Astrocyte (in vitro differentiated cells and primary cell): ENCODE measurements around the gene PLEKHA1. TPM values are rescaled to one million over a fixed set of nuclear protein-coding genes. Genes with fewer than 3 reads are reported as not detected.
A peak's percentile ranks its signal among the peaks of the same experiment; 100 is the strongest.

Experiments used
- DNase-seq: peaks from one replicate; pipeline ENCODE4 v3.0.0-alpha.2; 2010; ENCODE audit warnings: low read depth
- FAIRE-seq: peaks from 2 replicates; lab custom pipeline; 2011; peaks lifted over from hg19 to GRCh38; lab: Jason Lieb, UNC
- H2AFZ ChIP-seq: 2 replicates; pipeline ENCODE4 v1.6.0; 2012; ENCODE audit warnings: low read depth, low read length, inconsistent platforms
- H3K27ac ChIP-seq: 2 replicates; pipeline ENCODE4 v1.5.1; 2011; ENCODE audit warnings: low read depth, low read length, inconsistent platforms
- H3K27me3 ChIP-seq: 2 replicates; pipeline ENCODE4 v1.6.0; 2011; ENCODE audit warnings: low read length, inconsistent platforms; ENCODE audit not compliant: insufficient read depth
- H3K36me3 ChIP-seq: 2 replicates; pipeline ENCODE4 v1.5.1; 2011; ENCODE audit warnings: low read length, inconsistent platforms; ENCODE audit not compliant: insufficient read depth
- H3K4me1 ChIP-seq: 2 replicates; pipeline ENCODE4 v1.5.1; 2011; ENCODE audit warnings: low read length, inconsistent platforms; ENCODE audit not compliant: insufficient read depth
- H3K4me2 ChIP-seq: 2 replicates; pipeline ENCODE4 v1.6.0; 2012; ENCODE audit warnings: low read length, inconsistent platforms
- H3K4me3 ChIP-seq: 2 replicates; pipeline ENCODE4 v1.5.1; 2011; ENCODE audit warnings: low read depth, mild to moderate bottlenecking, low read length, inconsistent platforms; ENCODE audit not compliant: insufficient read depth
- H3K79me2 ChIP-seq: 2 replicates; pipeline ENCODE4 v1.6.0; 2012; ENCODE audit warnings: mild to moderate bottlenecking, low read length, inconsistent platforms; ENCODE audit not compliant: insufficient read depth
- H3K9ac ChIP-seq: 2 replicates; pipeline ENCODE4 v1.6.0; 2012; ENCODE audit warnings: mild to moderate bottlenecking, low read length, inconsistent platforms
- H3K9me3 ChIP-seq: 2 replicates; pipeline ENCODE4 v1.5.1; 2012; ENCODE audit warnings: low read depth, mild to moderate bottlenecking, low read length, inconsistent platforms; ENCODE audit not compliant: insufficient read depth
- H4K20me1 ChIP-seq: 2 replicates; pipeline ENCODE4 v1.6.0; 2012; ENCODE audit warnings: low read length, inconsistent platforms; ENCODE audit not compliant: insufficient read depth
- H3K27ac Mint-ChIP-seq: one replicate; pipeline ENCODE4 v1.8.0; 2021; ENCODE audit warnings: mild to moderate bottlenecking, mixed read lengths; ENCODE audit not compliant: unreplicated experiment
- H3K27me3 Mint-ChIP-seq: one replicate; pipeline ENCODE4 v1.8.0; 2021; ENCODE audit warnings: low read depth, mixed read lengths; ENCODE audit not compliant: unreplicated experiment
- H3K36me3 Mint-ChIP-seq: one replicate; pipeline ENCODE4 v1.8.0; 2021; ENCODE audit warnings: low read depth, mixed read lengths; ENCODE audit not compliant: unreplicated experiment
- H3K4me1 Mint-ChIP-seq: one replicate; pipeline ENCODE4 v1.8.0; 2021; ENCODE audit warnings: low read depth, mixed read lengths; ENCODE audit not compliant: unreplicated experiment
- H3K4me3 Mint-ChIP-seq: one replicate; pipeline ENCODE4 v1.8.0; 2021; ENCODE audit warnings: mild to moderate bottlenecking, moderate library complexity, mixed read lengths; ENCODE audit not compliant: unreplicated experiment
- H3K9me3 Mint-ChIP-seq: one replicate; pipeline ENCODE4 v1.8.0; 2021; ENCODE audit warnings: mild to moderate bottlenecking, mixed read lengths; ENCODE audit not compliant: unreplicated experiment
- EZH2 ChIP-seq: IDR thresholded peaks from 2 replicates; pipeline ENCODE4 v1.6.1; 2012; ENCODE audit warnings: mild to moderate bottlenecking, low read length, inconsistent platforms; ENCODE audit not compliant: insufficient read depth
- total RNA-seq: library from RNA; stranded (reverse); gene quantifications from 2 replicates; pipeline ENCODE4 v1.2.1, GENCODE V29; 2021
- TF ChIP-seq, protein P1 (sequence below): IDR thresholded peaks from 2 replicates; pipeline ENCODE4 v1.5.1; 2011; ENCODE audit warnings: low read depth, mild to moderate bottlenecking, inconsistent platforms, low read length, moderate library complexity; ENCODE audit not compliant: insufficient read depth

Gene PLEKHA1
- total RNA-seq, 1 donor from 2014 or later = 31.7 TPM

DNA sequence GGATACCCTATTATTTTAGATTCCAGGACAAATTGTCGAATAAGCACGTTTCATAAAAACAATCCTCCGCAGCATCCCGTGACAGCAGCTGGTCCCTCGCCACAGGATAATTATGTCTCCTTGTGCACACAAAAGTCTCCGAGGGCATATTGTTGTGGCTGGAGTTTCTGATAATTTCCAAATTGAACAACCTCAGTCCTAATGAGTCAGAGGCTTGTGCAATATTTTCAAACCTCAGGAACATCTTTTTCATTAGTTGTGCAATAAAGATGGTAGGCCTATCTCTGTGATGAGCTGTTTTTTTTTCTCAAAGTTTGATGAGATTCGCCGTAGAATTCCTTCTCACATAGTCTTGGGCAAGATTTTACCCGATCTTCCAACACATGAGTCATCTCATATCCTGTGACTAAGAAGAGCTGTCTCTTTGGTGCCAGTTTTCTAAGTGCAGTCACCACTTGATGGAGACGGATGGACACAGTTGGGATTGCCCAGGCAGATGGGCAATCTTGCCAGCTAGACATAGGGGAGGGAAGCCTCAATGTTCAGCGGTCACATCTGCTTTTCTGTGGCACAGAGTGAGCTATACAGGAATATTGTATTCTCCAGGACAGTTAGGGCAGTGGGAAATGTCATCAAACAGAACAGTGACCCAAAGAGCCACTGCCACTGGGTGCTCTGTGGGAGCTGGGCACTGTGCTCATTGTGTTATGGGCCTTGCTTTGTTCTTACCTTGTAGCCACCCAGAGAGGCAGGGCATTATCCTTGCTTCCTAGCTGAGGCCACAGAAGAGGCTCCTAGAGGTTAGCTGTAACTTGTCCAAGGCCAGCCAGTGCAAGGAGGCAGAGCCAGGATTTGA is 94.6 kb downstream of the PLEKHA1 start:
- Histone ChIP-seq H3K79me2 (peaks cover 15% of the 10 kb centered on the region), H3K27ac (no peak overlapping the region), H3K36me3 (no peaks in the 10 kb centered on the region), H2AFZ (no peak overlapping the region), H3K4me3 (no peak overlapping the region), H3K4me2 (peak overlapping the region; percentile 45), H4K20me1 (peaks cover 30% of the 10 kb centered on the region), H3K9ac (no peak overlapping the region), H3K4me1 (peaks cover 23% of the 10 kb centered on the region), H3K9me3 (no peaks in the 10 kb centered on the region), H3K27me3 (peaks cover 5% of the 10 kb centered on the region)
- TF ChIP-seq, protein P1, sequence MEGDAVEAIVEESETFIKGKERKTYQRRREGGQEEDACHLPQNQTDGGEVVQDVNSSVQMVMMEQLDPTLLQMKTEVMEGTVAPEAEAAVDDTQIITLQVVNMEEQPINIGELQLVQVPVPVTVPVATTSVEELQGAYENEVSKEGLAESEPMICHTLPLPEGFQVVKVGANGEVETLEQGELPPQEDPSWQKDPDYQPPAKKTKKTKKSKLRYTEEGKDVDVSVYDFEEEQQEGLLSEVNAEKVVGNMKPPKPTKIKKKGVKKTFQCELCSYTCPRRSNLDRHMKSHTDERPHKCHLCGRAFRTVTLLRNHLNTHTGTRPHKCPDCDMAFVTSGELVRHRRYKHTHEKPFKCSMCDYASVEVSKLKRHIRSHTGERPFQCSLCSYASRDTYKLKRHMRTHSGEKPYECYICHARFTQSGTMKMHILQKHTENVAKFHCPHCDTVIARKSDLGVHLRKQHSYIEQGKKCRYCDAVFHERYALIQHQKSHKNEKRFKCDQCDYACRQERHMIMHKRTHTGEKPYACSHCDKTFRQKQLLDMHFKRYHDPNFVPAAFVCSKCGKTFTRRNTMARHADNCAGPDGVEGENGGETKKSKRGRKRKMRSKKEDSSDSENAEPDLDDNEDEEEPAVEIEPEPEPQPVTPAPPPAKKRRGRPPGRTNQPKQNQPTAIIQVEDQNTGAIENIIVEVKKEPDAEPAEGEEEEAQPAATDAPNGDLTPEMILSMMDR = no peak
- TF ChIP-seq EZH2 = no peak
- FAIRE-seq (peak; percentile 98), DNase-seq (peak; percentile 89)
- Mint-ChIP-seq H3K36me3 (peaks cover 10% of the 10 kb centered on the region), H3K27me3 (peaks cover 24% of the 10 kb centered on the region), H3K9me3 (no peaks in the 10 kb centered on the region), H3K27ac (no peak overlapping the region), H3K4me3 (no peak overlapping the region), H3K4me1 (peaks cover 9% of the 10 kb centered on the region)

DNA sequence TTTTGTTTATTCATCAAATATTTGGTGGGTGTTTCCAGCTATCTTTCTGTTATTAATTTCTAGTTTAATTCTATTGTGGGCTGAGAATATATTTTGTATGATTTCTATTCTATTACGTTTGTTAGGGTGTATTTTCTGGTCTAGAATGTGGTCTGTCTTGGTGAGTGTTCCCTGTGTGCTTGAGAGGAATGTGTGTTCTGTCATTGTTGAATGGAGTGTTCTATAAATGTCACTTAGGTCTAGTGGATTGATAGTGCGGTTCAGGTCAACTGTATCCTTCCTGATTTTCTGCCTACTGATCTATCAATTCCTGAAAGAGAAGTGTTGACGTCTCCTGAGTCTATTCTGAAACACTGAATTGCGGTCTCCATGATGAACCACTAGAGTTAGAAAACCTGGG is 95.3 kb downstream of the PLEKHA1 start:
- FAIRE-seq = no peak
- Histone ChIP-seq H3K27ac (no peak overlapping the region), H4K20me1 (peaks cover 23% of the 10 kb centered on the region), H3K9me3 (no peaks in the 10 kb centered on the region), H3K4me3 (no peak overlapping the region), H3K36me3 (no peaks in the 10 kb centered on the region), H3K27me3 (peaks cover 5% of the 10 kb centered on the region), H2AFZ (no peak overlapping the region), H3K4me1 (peaks cover 29% of the 10 kb centered on the region), H3K79me2 (peaks cover 11% of the 10 kb centered on the region), H3K4me2 (no peak overlapping the region), H3K9ac (no peak overlapping the region)
- H3K9me3 Mint-ChIP-seq = no peaks in the 10 kb centered on the region
- H3K36me3 Mint-ChIP-seq = peaks cover 9% of the 10 kb centered on the region
- H3K4me3 Mint-ChIP-seq = no peak overlapping the region
- DNase-seq = no peak
- no peak overlapping the region for H3K27ac Mint-ChIP-seq
- H3K4me1 Mint-ChIP-seq = peaks cover 16% of the 10 kb centered on the region
- peaks cover 18% of the 10 kb centered on the region for H3K27me3 Mint-ChIP-seq
- no peak for TF ChIP-seq EZH2
- TF ChIP-seq, protein P1 = no peak
